T-cell (primary cell): ENCODE data around the gene MPZL3. TPM values are rescaled to one million over a fixed set of nuclear protein-coding genes. Genes with fewer than 3 reads are reported as not detected.

Source experiments
- total RNA-seq, 35 experiments: library from RNA in 6 of 35; stranded (reverse) in 6 of 35; fragments of 120-200 nt in 1 of 35; gene quantifications; one replicate each; pipeline versions ENCODE4 v1.2.1 to v1.2.4 and lab custom pipeline; 2013 to 2026

Gene MPZL3
- total RNA-seq, 5 donors from 2014 or later (not counting 1 experiment from before 2014, with no cell fraction given), result 9.8 to 25.2 (median 16.5) TPM

Other genes starting within 250 kb of the MPZL3 start
- under 1 TPM in 2 of 5 donors, not detected in 3; 0.51 to 0.66 TPM for gene TMPRSS4, start 175.3 kb downstream of the MPZL3 start, total RNA-seq
- gene SMIM35, start 165.4 kb downstream of the MPZL3 start, total RNA-seq, result 1 to 10 TPM in 1 of 5 donors, under 1 TPM in 4; 0.28 to 1.0 (median 0.36) TPM
- under 1 TPM in 2 of 5 donors, not detected in 3; 0.09 to 0.20 TPM for gene SCN4B, start 99.5 kb downstream of the MPZL3 start, total RNA-seq
- gene SCN2B, start 75.7 kb downstream of the MPZL3 start, total RNA-seq, result under 1 TPM in 1 of 5 donors, not detected in 4; 0.06 TPM
- gene JAML, start 27.4 kb downstream of the MPZL3 start, total RNA-seq, result 100 to 1,000 TPM in 2 of 5 donors, 10 to 100 TPM in 3; 60.8 to 165 (median 95.8) TPM
- gene MPZL2, start 11.9 kb upstream of the MPZL3 start, total RNA-seq, result 1 to 10 TPM in 4 of 5 donors, under 1 TPM in 1; 0.85 to 5.6 (median 2.0) TPM
- gene CD3E, start 52.4 kb upstream of the MPZL3 start, total RNA-seq, result 100 to 1,000 TPM; 555 to 659 (median 596) TPM
- 100 to 1,000 TPM; 290 to 409 (median 361) TPM for gene CD3D, start 90.3 kb upstream of the MPZL3 start, total RNA-seq
- gene CD3G, start 92.0 kb upstream of the MPZL3 start, total RNA-seq, result 100 to 1,000 TPM; 170 to 215 (median 189) TPM
- 10 to 100 TPM; 40.7 to 44.9 (median 41.8) TPM for gene UBE4A, start 107.2 kb upstream of the MPZL3 start, total RNA-seq
- gene ATP5MG, start 149.2 kb upstream of the MPZL3 start, total RNA-seq, result 100 to 1,000 TPM; 140 to 188 (median 172) TPM
- 100 to 1,000 TPM; 130 to 183 (median 153) TPM for gene KMT2A, start 184.1 kb upstream of the MPZL3 start, total RNA-seq